ENCODE data around the gene MTHFD2L.
A peak's percentile ranks its signal among the peaks of the same experiment; 100 is the strongest.

MTHFD2L gene

DNA sequence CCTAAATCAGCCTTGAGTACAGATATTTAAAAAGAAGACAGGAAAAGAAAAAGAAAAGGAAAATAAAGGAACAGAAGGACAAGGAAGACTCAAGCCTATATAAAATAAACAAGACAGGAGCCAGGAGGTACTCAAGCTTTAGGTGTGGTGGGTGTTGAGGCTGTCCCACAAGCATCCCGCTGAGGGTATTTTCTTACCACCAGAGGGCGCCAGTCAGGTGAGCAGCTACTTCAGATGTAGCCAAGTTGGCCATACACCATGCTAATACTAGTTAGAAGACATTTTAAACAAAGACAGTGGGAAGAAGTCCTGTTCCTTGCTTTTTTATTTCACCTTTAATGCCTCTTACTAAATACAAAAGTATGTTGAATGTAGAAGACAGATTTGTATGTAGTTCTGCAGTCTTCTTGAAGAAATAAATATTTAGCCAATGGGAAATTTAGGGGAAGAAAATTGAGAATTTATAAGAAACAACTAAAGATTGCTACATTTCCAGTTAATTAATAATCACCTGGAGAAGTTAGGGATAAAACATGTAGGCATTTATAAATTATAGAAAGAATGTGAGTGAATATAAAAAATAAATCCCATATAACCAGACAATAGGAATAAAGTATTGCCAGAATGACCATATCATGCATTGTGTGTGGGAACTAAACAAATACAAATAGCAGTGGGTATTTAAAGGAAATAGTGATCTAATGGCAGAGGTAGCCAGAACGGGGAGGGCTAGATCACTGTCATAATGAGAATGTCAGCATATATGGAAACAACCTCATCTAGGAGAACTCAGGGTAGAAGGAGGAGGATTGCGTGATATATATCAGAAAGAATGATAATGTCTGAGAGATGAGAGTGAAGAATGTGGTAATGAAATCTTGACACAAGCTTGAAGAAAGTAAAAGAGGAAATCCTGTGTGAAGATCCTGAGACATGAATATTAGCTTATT lies 71.0 kb downstream of the MTHFD2L start:
- H3K4me2 ChIP-seq: peak overlapping the region in 5 of 11 experiments; percentile 31 to 83 (median 70); a peak in 8 of 22 replicates
- H3K27ac ChIP-seq: peak overlapping the region in 4 of 11 experiments; percentile 66 to 87 (median 79); a peak in 6 of 22 replicates
- no peak overlapping the region for H3K4me3 ChIP-seq
- no peaks in the 10 kb centered on the region for H4K20me1 ChIP-seq
- H3K27me3 ChIP-seq: no peaks in the 10 kb centered on the region
- H3K9me3 ChIP-seq (replicated peaks in 1 of 11): no peaks in the 10 kb centered on the region
- peaks cover 0 to 75% (median 28%) of the 10 kb centered on the region in 10 experiments; a peak in 15 of 20 replicates for H3K4me1 ChIP-seq
- TF ChIP-seq Cebpa-rat (IDR thresholded peaks at IDR 0.05): no peak
- peaks cover 0 to 10% (median 0%) of the 10 kb centered on the region in 11 experiments; a peak in 6 of 22 replicates for H3K36me3 ChIP-seq
- H3K9ac ChIP-seq: no peak overlapping the region

DNA sequence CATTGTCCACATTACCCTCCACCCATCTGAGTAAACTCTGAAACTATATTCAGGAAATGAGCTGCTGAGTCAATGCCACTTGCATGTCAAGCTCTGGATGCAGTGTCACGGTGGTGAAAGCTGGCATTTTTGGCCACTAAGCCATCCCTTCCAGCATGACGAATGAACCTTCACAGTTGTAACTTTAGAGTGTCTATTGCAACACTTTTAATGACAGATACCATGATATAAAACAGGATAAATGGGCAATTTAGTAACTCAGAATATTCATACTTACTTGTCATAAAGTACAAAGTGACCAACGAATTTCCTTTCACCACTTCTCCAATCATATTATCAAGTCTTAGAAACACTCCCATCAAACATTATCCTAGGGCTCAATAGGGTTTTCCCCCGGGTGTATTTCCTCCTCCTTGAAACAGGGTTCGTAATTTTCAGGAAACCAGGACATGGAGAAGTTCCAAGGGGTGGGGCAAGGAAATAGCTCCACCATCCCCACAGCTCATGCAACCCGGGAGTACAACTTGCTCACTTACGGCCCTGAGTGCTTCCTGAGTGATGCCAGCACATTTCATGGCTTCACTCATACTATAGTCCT lies 73.1 kb downstream of the MTHFD2L start:
- H3K27ac ChIP-seq: peak overlapping the region in 9 of 11 experiments; percentile 10 to 87 (median 54); a peak in 15 of 22 replicates
- peak overlapping the region in 3 of 10 experiments; percentile 7 to 34 (median 8); a peak in 2 of 20 replicates for H3K4me3 ChIP-seq
- H3K27me3 ChIP-seq: no peaks in the 10 kb centered on the region
- H3K9ac ChIP-seq: peak overlapping the region in 4 of 11 experiments; percentile 50 to 71 (median 60); a peak in 9 of 22 replicates
- H3K4me1 ChIP-seq: peaks cover 0 to 68% (median 20%) of the 10 kb centered on the region in 10 experiments; a peak in 14 of 20 replicates
- peaks cover 0 to 9% (median 0%) of the 10 kb centered on the region in 11 experiments; a peak in 6 of 22 replicates for H3K36me3 ChIP-seq
- H3K4me2 ChIP-seq: peak overlapping the region in 7 of 11 experiments; percentile 34 to 83 (median 71); a peak in 13 of 22 replicates
- peak in 6 of 11 experiments; percentile 23 to 80 (median 62); a peak in 9 of 22 replicates for TF ChIP-seq Cebpa-rat (IDR thresholded peaks at IDR 0.05)
- no peaks in the 10 kb centered on the region for H3K9me3 ChIP-seq (replicated peaks in 1 of 11)
- H4K20me1 ChIP-seq: no peaks in the 10 kb centered on the region

- Histone ChIP-seq H3K27me3 (no peaks in the 10 kb centered on the region), H3K4me1 (peaks cover 0 to 34% (median 14%) of the 10 kb centered on the region in 10 experiments; a peak in 14 of 20 replicates), H4K20me1 (no peaks in the 10 kb centered on the region), H3K4me3 (no peak overlapping the region), H3K27ac (no peak overlapping the region), H3K9me3 (replicated peaks in 1 of 11) (no peaks in the 10 kb centered on the region), H3K9ac (no peak overlapping the region), H3K4me2 (peak overlapping the region in 2 of 11 experiments; percentile 1 to 13; a peak in 1 of 22 replicates), H3K36me3 (no peaks in the 10 kb centered on the region)
- no peak for TF ChIP-seq Cebpa-rat (IDR thresholded peaks at IDR 0.05)
These were observed 77.2 kb downstream of the MTHFD2L start for GRCh38 chr4:74235135-74235534.

- Histone ChIP-seq H3K36me3 (no peaks in the 10 kb centered on the region), H3K27ac (no peak overlapping the region), H3K27me3 (no peaks in the 10 kb centered on the region), H3K4me1 (peaks cover 0 to 12% (median 0%) of the 10 kb centered on the region in 10 experiments; a peak in 5 of 20 replicates), H3K9me3 (replicated peaks in 1 of 11) (no peaks in the 10 kb centered on the region), H3K4me2 (no peak overlapping the region), H3K9ac (no peak overlapping the region), H3K4me3 (no peak overlapping the region), H4K20me1 (no peaks in the 10 kb centered on the region)
- TF ChIP-seq Cebpa-rat (IDR thresholded peaks at IDR 0.05): no peak
These were observed 79.6 kb downstream of the MTHFD2L start for GRCh38 chr4:74237425-74237966.

- TF ChIP-seq Cebpa-rat (IDR thresholded peaks at IDR 0.05): no peak
- Histone ChIP-seq H3K9ac (no peak overlapping the region), H3K4me3 (no peak overlapping the region), H3K36me3 (no peaks in the 10 kb centered on the region), H3K27ac (no peak overlapping the region), H3K9me3 (replicated peaks in 1 of 11) (0 out of 22 replicates have a peak, but pooled peaks cover 0 to 4% (median 0%) of the 10 kb centered on the region in 11 experiments), H3K4me1 (no peaks in the 10 kb centered on the region), H3K27me3 (no peaks in the 10 kb centered on the region), H4K20me1 (no peaks in the 10 kb centered on the region), H3K4me2 (no peak overlapping the region)
These were observed 86.1 kb downstream of the MTHFD2L start for GRCh38 chr4:74244049-74244448.

- Histone ChIP-seq H3K36me3 (peaks cover 9 to 22% (median 15%) of the 10 kb centered on the region in 11 experiments; a peak in 20 of 22 replicates), H4K20me1 (no peaks in the 10 kb centered on the region), H3K4me3 (no peak overlapping the region), H3K4me2 (no peak overlapping the region), H3K27ac (no peak overlapping the region), H3K9me3 (replicated peaks in 1 of 11) (peaks cover 30 to 43% (median 38%) of the 10 kb centered on the region in 11 experiments), H3K9ac (no peak overlapping the region), H3K4me1 (no peaks in the 10 kb centered on the region), H3K27me3 (no peaks in the 10 kb centered on the region)
- TF ChIP-seq Cebpa-rat (IDR thresholded peaks at IDR 0.05): no peak
These were observed 95.0 kb downstream of the MTHFD2L start for GRCh38 chr4:74252933-74253332.

- TF ChIP-seq Cebpa-rat (IDR thresholded peaks at IDR 0.05): no peak
- H3K4me2 ChIP-seq: no peak overlapping the region
These were observed 96.5 kb downstream of the MTHFD2L start for GRCh38 chr4:74254386-74254785.

DNA sequence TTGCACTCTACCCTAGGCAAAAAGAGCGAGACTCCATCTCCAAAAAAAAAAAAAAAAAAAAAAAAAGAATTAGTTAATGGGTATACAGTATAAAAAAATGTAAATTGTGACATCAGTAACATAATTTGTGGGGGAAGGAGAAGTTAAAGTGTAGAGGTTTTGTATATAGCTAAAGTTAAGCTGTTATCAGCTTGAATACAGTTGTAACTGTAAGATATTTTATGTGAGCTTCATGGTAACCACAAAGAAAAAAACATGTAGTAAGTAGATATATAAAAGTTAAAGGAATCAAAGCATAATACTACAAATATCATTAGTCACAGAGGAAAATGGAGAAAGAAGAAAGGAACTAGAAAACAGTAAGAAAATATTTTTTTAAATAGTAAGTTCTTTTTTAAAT lies 97.2 kb downstream of the MTHFD2L start:
- Histone ChIP-seq H4K20me1 (no peaks in the 10 kb centered on the region), H3K4me1 (no peaks in the 10 kb centered on the region), H3K36me3 (peaks cover 9 to 22% (median 15%) of the 10 kb centered on the region in 11 experiments; a peak in 20 of 22 replicates), H3K27ac (no peak overlapping the region), H3K4me2 (no peak overlapping the region), H3K4me3 (no peak overlapping the region), H3K27me3 (no peaks in the 10 kb centered on the region), H3K9me3 (replicated peaks in 1 of 11) (peaks cover 30 to 43% (median 38%) of the 10 kb centered on the region in 11 experiments), H3K9ac (no peak overlapping the region)
- TF ChIP-seq Cebpa-rat (IDR thresholded peaks at IDR 0.05): no peak

More at GRCh38 chr4:74254386-74254785, 96.5 kb downstream of the MTHFD2L start:
- Histone ChIP-seq H3K27me3 (no peaks in the 10 kb centered on the region), H3K27ac (no peak overlapping the region), H3K4me1 (no peaks in the 10 kb centered on the region), H3K4me3 (no peak overlapping the region), H3K36me3 (peaks cover 9 to 22% (median 15%) of the 10 kb centered on the region in 11 experiments; a peak in 20 of 22 replicates), H4K20me1 (no peaks in the 10 kb centered on the region), H3K9ac (no peak overlapping the region), H3K9me3 (replicated peaks in 1 of 11) (peaks cover 30 to 43% (median 38%) of the 10 kb centered on the region in 11 experiments)
